ENCODE data around the gene OLFM2. TPM values are rescaled to one million over a fixed set of nuclear protein-coding genes. Genes with fewer than 3 reads are reported as not detected.

OLFM2 gene
- total and polyA plus RNA-seq, 9 of the 15 experiments (the other 6 are each of a cell fraction or from before 2014, with no cell fraction given) = 0.10 to 0.33 (median 0.23) TPM; not detected in 4

DNA sequence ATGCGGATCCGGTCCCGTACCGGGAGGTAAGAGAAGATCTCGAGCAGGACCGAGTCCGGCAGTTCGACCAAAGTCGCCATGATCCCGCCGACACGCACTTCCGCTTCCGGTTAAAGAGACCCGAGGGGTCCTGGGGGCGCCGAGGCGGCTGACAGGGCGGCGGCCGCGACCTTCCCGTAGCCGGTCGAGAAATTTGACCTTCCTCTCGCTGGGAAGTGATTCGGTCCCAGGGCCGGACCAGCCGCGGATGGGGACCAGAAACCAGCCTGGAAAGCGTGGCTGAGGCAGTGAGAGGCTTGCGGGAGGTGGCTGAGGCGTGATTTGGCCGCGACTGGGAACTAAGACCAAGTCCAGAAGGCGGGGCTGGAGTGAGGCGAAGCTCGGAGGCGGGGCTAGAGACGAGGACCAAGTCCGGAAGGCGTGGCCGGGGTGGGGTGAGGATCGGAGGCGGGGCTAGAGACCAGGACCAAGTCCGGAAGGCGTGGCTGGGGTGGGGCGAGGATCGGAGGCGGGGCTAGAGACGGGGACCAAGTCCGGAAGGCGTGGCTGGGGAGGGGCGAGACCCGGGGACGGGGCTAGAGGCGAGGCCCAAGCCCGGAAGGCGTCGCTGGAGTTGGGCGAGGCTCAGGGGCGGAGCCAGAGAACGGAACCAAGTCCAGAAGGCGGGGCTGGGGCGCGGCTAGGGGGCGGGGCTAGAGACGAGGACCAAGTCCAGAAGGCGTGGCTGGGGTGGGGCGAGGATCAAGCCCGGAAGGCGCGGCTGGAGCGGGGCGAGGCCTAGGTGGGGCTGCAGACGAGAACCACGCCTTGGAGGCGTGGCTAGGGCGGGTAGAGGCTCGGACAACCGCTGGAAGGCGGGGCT, 117.3 kb downstream of the OLFM2 start, which contains the start of gene FBXL12 (continued):
- TF ChIP-seq CEBPG (CRISPR knock-in tag; IDR thresholded peaks at IDR 0.05) = 0 out of 2 replicates have a peak, but pooled peaks have one; percentile 32
- TF ChIP-seq CEBPG (tag; conservative IDR thresholded peaks at IDR 0.05 in 1 of 2, IDR thresholded peaks at IDR 0.05 in 1 of 2) = no peak
- no peak for TF ChIP-seq NCOA4 (IDR thresholded peaks at IDR 0.05; ENCODE audit: partially characterized antibody)
- peak; percentile 81 for TF ChIP-seq LCOR (CRISPR knock-in tag; IDR thresholded peaks at IDR 0.05)
- TF ChIP-seq MTA1 (IDR thresholded peaks at IDR 0.05; ENCODE audit: borderline replicate concordance) = peak; percentile 70; the same call in 1 of the 2 replicates
- TF ChIP-seq, protein P1, sequence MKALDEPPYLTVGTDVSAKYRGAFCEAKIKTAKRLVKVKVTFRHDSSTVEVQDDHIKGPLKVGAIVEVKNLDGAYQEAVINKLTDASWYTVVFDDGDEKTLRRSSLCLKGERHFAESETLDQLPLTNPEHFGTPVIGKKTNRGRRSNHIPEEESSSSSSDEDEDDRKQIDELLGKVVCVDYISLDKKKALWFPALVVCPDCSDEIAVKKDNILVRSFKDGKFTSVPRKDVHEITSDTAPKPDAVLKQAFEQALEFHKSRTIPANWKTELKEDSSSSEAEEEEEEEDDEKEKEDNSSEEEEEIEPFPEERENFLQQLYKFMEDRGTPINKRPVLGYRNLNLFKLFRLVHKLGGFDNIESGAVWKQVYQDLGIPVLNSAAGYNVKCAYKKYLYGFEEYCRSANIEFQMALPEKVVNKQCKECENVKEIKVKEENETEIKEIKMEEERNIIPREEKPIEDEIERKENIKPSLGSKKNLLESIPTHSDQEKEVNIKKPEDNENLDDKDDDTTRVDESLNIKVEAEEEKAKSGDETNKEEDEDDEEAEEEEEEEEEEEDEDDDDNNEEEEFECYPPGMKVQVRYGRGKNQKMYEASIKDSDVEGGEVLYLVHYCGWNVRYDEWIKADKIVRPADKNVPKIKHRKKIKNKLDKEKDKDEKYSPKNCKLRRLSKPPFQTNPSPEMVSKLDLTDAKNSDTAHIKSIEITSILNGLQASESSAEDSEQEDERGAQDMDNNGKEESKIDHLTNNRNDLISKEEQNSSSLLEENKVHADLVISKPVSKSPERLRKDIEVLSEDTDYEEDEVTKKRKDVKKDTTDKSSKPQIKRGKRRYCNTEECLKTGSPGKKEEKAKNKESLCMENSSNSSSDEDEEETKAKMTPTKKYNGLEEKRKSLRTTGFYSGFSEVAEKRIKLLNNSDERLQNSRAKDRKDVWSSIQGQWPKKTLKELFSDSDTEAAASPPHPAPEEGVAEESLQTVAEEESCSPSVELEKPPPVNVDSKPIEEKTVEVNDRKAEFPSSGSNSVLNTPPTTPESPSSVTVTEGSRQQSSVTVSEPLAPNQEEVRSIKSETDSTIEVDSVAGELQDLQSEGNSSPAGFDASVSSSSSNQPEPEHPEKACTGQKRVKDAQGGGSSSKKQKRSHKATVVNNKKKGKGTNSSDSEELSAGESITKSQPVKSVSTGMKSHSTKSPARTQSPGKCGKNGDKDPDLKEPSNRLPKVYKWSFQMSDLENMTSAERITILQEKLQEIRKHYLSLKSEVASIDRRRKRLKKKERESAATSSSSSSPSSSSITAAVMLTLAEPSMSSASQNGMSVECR (CRISPR knock-in tag; IDR thresholded peaks at IDR 0.05) = peak; percentile 94
- TF ChIP-seq, protein P2, sequence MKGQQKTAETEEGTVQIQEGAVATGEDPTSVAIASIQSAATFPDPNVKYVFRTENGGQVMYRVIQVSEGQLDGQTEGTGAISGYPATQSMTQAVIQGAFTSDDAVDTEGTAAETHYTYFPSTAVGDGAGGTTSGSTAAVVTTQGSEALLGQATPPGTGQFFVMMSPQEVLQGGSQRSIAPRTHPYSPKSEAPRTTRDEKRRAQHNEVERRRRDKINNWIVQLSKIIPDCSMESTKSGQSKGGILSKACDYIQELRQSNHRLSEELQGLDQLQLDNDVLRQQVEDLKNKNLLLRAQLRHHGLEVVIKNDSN (CRISPR knock-in tag; IDR thresholded peaks at IDR 0.05) = 0 out of 2 replicates have a peak, but pooled peaks have one; percentile 15
- TF ChIP-seq, protein P3, sequence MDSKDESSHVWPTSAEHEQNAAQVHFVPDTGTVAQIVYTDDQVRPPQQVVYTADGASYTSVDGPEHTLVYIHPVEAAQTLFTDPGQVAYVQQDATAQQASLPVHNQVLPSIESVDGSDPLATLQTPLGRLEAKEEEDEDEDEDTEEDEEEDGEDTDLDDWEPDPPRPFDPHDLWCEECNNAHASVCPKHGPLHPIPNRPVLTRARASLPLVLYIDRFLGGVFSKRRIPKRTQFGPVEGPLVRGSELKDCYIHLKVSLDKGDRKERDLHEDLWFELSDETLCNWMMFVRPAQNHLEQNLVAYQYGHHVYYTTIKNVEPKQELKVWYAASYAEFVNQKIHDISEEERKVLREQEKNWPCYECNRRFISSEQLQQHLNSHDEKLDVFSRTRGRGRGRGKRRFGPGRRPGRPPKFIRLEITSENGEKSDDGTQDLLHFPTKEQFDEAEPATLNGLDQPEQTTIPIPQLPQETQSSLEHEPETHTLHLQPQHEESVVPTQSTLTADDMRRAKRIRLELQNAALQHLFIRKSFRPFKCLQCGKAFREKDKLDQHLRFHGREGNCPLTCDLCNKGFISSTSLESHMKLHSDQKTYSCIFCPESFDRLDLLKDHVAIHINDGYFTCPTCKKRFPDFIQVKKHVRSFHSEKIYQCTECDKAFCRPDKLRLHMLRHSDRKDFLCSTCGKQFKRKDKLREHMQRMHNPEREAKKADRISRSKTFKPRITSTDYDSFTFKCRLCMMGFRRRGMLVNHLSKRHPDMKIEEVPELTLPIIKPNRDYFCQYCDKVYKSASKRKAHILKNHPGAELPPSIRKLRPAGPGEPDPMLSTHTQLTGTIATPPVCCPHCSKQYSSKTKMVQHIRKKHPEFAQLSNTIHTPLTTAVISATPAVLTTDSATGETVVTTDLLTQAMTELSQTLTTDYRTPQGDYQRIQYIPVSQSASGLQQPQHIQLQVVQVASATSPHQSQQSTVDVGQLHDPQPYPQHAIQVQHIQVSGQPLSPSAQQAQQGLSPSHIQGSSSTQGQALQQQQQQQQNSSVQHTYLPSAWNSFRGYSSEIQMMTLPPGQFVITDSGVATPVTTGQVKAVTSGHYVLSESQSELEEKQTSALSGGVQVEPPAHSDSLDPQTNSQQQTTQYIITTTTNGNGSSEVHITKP (IDR thresholded peaks at IDR 0.05; ENCODE audit: partially characterized antibody) = no peak
- TF ChIP-seq, protein P4, sequence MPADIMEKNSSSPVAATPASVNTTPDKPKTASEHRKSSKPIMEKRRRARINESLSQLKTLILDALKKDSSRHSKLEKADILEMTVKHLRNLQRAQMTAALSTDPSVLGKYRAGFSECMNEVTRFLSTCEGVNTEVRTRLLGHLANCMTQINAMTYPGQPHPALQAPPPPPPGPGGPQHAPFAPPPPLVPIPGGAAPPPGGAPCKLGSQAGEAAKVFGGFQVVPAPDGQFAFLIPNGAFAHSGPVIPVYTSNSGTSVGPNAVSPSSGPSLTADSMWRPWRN (IDR thresholded peaks at IDR 0.05; ENCODE audit: low read depth) = no peak
- TF ChIP-seq PML (IDR thresholded peaks at IDR 0.05; ENCODE audit: low read length) = peak; percentile 61; the same call in 1 of the 2 replicates
- TF ChIP-seq ZNF785 (CRISPR knock-in tag; IDR thresholded peaks at IDR 0.05) = no peak
- TF ChIP-seq ETS2 (tag; IDR thresholded peaks at IDR 0.05; ENCODE audit: borderline replicate concordance, poor library complexity, severe bottlenecking) = no peak
- TF ChIP-seq, protein P5, sequence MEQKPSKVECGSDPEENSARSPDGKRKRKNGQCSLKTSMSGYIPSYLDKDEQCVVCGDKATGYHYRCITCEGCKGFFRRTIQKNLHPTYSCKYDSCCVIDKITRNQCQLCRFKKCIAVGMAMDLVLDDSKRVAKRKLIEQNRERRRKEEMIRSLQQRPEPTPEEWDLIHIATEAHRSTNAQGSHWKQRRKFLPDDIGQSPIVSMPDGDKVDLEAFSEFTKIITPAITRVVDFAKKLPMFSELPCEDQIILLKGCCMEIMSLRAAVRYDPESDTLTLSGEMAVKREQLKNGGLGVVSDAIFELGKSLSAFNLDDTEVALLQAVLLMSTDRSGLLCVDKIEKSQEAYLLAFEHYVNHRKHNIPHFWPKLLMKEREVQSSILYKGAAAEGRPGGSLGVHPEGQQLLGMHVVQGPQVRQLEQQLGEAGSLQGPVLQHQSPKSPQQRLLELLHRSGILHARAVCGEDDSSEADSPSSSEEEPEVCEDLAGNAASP (IDR thresholded peaks at IDR 0.05) = no peak
